ENCODE results near the gene FRMD1. TPM values are rescaled to one million over a fixed set of nuclear protein-coding genes. Genes with fewer than 3 reads are reported as not detected.

FRMD1 gene
- total RNA-seq, 1 experiment from 2014 or later, result not detected

GRCh38 chr6:168090064-168090690 is 11.2 kb upstream of the FRMD1 start (continued):
- TF ChIP-seq CTCF (IDR thresholded peaks at IDR 0.05 in 2 of 3, conservative IDR thresholded peaks at IDR 0.05 in 1 of 3; ENCODE audit: borderline replicate concordance in 1 of 3, insufficient read depth in 1 of 3, low read depth in 2 of 3, low read length in 2 of 3) (no peak), ZBTB33 (IDR thresholded peaks at IDR 0.05; ENCODE audit: extremely low read depth, insufficient replicate concordance, low read length) (no peak), CEBPB (IDR thresholded peaks at IDR 0.05; ENCODE audit: low read depth) (no peak), YY1 (IDR thresholded peaks at IDR 0.05; ENCODE audit: extremely low read depth, insufficient replicate concordance, low read depth, low read length) (no peak), SRF (IDR thresholded peaks at IDR 0.05; ENCODE audit: low read depth) (no peak)

- ChIA-PET RAD21 (ENCODE audit: low non-redundant PET in 1 of 2, low total read pairs in 2 of 2, uncharacterized antibody in 2 of 2, unreplicated experiment in 2 of 2) (no interaction called here), CTCF (no interaction called here), POLR2A (no interaction called here)
- intact Hi-C loops (cut with micrococcal nuclease), result no loop called here
- no peak overlapping the region for H3K27ac ChIP-seq (ENCODE audit: low read depth, low read length)
- H3K9me2 ChIP-seq (ENCODE audit: insufficient read depth), result no peaks in the 10 kb centered on the region
- no peak overlapping the region for H3K4me3 ChIP-seq (replicated peaks in 1 of 2; ENCODE audit: low read depth in 1 of 2, low read length in 2 of 2)
- no peaks in the 10 kb centered on the region for H3K36me3 ChIP-seq (ENCODE audit: control insufficient read depth in 1 of 2, insufficient read depth in 2 of 2, low read length in 2 of 2)
- H2AFZ ChIP-seq (ENCODE audit: low read depth, low read length, poor library complexity, severe bottlenecking), result no peak overlapping the region
- no peaks in the 10 kb centered on the region for H4K20me1 ChIP-seq (ENCODE audit: insufficient read depth)
- H3K4me2 ChIP-seq (ENCODE audit: low read length), result no peak overlapping the region
- no peak for ATAC-seq
- DNase-seq (ENCODE audit: low read depth, low spot score), result no peak
- H3K9ac ChIP-seq (ENCODE audit: low read length), result no peak overlapping the region
- H3K79me2 ChIP-seq (ENCODE audit: insufficient read depth, low read length), result no peaks in the 10 kb centered on the region
- H3K27me3 ChIP-seq (ENCODE audit: insufficient read depth, low read length), result no peaks in the 10 kb centered on the region
- H3K9me3 ChIP-seq (ENCODE audit: control insufficient read depth in 1 of 2, insufficient read depth in 1 of 2, low read depth in 1 of 2, low read length in 2 of 2), result no peaks in the 10 kb centered on the region
- no peaks in the 10 kb centered on the region for H3K4me1 ChIP-seq (ENCODE audit: control insufficient read depth in 1 of 2, insufficient read depth in 2 of 2, low read length in 2 of 2)
- BruUV-seq (replicated peaks), result no TSS peak
- TF ChIP-seq CBX3 (IDR thresholded peaks at IDR 0.05; ENCODE audit: low read depth) (no peak), EGR1 (IDR thresholded peaks at IDR 0.05; ENCODE audit: low read depth) (no peak), SRF (IDR thresholded peaks at IDR 0.05; ENCODE audit: low read depth) (no peak), ZBTB33 (IDR thresholded peaks at IDR 0.05; ENCODE audit: extremely low read depth, insufficient replicate concordance, low read length) (no peak), YY1 (IDR thresholded peaks at IDR 0.05; ENCODE audit: extremely low read depth, insufficient replicate concordance, low read depth, low read length) (no peak), SIN3A (IDR thresholded peaks at IDR 0.05; ENCODE audit: low read depth) (no peak), ZNF274 (IDR thresholded peaks at IDR 0.05; ENCODE audit: low read depth, low read length) (no peak), JUND (IDR thresholded peaks at IDR 0.05) (no peak), EZH2phosphoT487 (IDR thresholded peaks at IDR 0.05; ENCODE audit: borderline replicate concordance) (no peak), ELF1 (IDR thresholded peaks at IDR 0.05; ENCODE audit: borderline replicate concordance, low read depth) (no peak)
Observed at GRCh38 chr6:168089186-168090063, 10.4 kb upstream of the FRMD1 start.

Measured in HCT116 (cell line).